GM12801 (cell line): ENCODE results near the gene TMEM88.

ENCODE experiments used
- CTCF ChIP-seq: IDR thresholded peaks from one replicate; pipeline ENCODE4 v1.5.1; 2011; ENCODE audit warnings: control low read depth; ENCODE audit not compliant: insufficient read length; ENCODE audit errors: extremely low read depth

The TMEM88 gene

GRCh38 chr17:7834957-7835813 is 19.7 kb upstream of the TMEM88 start:
- TF ChIP-seq CTCF: no peak

GRCh38 chr17:7835814-7836595 is 18.9 kb upstream of the TMEM88 start:
- no peak for TF ChIP-seq CTCF

GRCh38 chr17:7836596-7837407 is 18.1 kb upstream of the TMEM88 start:
- TF ChIP-seq CTCF: no peak

- no peak for TF ChIP-seq CTCF
These were observed 17.3 kb upstream of the TMEM88 start for GRCh38 chr17:7837408-7838088.

GRCh38 chr17:7838090-7839075 is 16.5 kb upstream of the TMEM88 start:
- no peak for TF ChIP-seq CTCF

- no peak for TF ChIP-seq CTCF
These were observed 15.5 kb upstream of the TMEM88 start for GRCh38 chr17:7839190-7839875.
